A673 (cell line): ENCODE measurements around the gene RHBDL2.

Experiments
- EZH2 ChIP-seq: fragments of 200-600 bp; sonication (generic); IDR thresholded peaks from 2 replicates; pipeline ENCODE4 v1.6.1; 2017; ENCODE audit warnings: borderline replicate concordance, low read depth, mild to moderate bottlenecking, mixed read lengths, antibody characterized with exemption, low read length; ENCODE audit not compliant: poor library complexity, severe bottlenecking
- TF ChIP-seq, protein P1 (sequence below): fragments of 300-800, 200-600 bp; sonication (generic); conservative IDR thresholded peaks from 2 replicates; pipeline ENCODE4 v1.5.1; 2017; ENCODE audit warnings: low read depth, mild to moderate bottlenecking, antibody characterized with exemption, low read length, moderate library complexity, mixed read lengths

DNA sequence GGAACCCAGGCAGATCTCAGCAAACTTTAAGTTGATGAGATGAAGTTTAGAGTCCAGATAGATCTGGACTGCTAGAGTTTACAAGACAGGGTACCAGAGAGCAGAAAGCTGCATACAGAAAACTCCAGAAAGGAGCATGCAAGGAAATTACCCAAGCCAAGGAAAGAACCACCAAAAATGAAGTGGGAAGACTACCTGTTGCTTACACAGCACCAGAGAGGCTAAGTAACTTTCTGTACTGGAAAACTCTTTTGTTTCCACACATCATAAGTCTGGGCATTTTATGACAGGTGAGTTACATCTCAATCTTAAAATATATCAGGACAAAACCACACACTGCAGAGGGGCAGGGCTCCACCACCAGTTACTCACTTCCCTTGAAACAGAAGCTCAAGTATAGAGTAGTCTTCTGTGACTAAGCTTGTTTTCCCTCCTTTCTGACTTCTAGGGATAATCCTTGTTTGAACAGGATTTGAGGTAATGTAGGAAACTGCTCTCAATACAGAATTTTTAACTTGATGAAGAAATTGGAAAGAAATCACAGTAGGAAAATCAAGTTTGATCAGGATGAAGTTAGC lies 42.9 kb downstream of the RHBDL2 start:
- TF ChIP-seq, protein P1, sequence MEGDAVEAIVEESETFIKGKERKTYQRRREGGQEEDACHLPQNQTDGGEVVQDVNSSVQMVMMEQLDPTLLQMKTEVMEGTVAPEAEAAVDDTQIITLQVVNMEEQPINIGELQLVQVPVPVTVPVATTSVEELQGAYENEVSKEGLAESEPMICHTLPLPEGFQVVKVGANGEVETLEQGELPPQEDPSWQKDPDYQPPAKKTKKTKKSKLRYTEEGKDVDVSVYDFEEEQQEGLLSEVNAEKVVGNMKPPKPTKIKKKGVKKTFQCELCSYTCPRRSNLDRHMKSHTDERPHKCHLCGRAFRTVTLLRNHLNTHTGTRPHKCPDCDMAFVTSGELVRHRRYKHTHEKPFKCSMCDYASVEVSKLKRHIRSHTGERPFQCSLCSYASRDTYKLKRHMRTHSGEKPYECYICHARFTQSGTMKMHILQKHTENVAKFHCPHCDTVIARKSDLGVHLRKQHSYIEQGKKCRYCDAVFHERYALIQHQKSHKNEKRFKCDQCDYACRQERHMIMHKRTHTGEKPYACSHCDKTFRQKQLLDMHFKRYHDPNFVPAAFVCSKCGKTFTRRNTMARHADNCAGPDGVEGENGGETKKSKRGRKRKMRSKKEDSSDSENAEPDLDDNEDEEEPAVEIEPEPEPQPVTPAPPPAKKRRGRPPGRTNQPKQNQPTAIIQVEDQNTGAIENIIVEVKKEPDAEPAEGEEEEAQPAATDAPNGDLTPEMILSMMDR, result no peak
- no peak for TF ChIP-seq EZH2
